GM19351 (cell line): Measurements from ENCODE around the gene RASA3.

Experiments
- ATAC-seq: cut with Tn5 transposase; IDR thresholded peaks from one replicate; pipeline ENCODE4 v1.9.1; 2021; ENCODE audit warnings: mild to moderate bottlenecking, moderate library complexity; ENCODE audit not compliant: unreplicated experiment

RASA3 gene

DNA sequence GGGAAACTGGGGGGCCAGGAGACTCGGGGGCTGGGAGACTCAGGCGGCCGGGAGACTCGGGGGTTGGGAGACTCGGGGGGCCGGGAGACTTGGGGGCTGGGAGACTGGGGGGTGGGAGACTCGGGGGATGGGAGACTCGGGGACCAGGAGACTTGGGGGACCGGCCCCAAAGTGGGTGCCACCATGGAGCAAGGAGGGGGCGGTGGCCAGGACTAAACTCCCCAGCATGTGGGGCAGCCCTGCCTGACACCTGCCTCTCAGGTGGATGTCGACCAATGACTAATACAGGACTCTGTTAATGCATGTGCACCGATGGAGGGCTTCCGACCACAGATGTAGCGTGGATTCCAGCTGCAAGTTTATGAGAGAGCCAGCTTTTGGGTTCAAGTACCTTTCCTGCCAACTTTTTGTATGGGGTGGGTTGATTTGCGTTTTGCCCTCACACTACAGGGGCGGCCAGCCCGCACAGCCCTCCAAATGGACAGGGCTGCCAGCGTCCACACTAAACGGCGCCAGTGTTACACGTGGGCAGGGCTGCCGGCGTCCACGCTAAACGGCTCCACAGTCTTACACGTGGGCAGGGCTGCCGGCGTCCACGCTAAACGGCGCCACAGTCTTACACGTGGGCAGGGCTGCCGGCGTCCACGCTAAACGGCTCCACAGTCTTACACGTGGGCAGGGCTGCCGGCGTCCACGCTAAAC, 62.2 kb downstream of the RASA3 start:
- no peak for ATAC-seq

- ATAC-seq, result no peak
Measured at GRCh38 chr13:114069376-114070097, 62.9 kb downstream of the RASA3 start.

DNA sequence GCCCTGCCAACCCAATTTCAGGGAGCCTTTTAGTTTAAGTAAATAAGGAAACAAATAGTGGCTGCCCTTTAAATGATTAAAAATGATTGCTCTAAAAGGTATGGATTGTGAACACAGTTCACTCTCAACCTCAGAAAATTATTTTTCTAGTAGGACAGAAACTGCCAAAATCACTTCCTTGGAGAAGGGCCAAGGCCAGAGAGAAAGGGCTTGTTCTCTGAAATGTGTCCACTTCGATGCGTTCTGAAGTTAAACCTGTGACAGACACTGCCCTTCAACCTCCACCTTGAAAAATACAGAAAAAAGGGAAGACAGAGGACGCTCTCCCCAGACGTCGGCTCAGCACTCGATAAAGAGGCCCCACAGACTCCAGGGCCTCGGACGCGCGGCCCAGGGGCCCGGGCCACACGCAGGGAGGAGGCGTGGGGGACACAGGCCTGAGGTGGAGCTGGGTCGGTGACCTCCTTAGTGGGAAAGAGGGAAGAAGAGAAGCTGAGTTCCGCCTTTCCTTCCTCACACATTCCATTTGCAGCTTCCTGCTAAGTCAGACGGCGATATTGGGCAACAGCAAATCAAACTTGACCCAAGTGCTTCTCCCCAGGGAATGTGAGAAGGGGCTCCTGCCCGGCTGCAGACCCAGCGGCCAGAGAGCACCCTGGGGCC, 63.6 kb downstream of the RASA3 start:
- ATAC-seq, result no peak

DNA sequence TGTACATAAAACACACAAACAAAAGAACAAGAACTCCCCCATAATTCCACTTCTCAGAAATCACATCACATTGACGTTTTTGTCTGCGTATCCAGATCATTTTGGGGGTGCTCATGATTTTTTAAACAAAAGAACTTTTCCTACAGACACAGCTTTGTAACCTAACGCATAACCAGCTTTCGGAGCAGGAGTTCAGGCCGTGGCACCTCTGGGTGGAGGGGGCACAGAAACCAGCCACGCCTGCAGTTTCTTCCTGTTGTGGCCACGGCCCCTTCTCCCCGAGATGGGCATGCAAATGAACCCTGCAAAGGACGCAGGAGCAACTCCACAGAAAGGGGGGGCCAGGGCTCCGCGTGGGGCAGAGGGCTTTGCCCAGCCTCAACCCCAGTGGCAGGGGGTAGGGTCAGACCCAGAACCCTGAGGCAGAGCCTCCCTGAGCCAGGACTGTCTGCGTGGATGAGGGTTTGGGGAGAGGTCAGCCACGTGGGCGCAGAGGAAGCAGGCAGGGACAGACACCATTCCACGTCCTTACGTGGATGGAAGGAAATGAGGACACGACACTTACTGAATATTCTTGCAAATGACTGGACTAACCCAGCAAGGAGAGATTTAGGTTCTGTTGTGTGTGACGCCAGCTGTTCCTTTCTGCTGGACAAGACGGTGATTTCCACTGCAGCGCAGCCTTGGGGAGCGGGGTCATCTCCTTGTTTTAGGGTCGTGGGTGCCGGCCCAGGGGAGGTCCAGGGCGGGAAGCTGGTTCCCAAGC, 64.4 kb downstream of the RASA3 start:
- peak; percentile 20 for ATAC-seq

DNA sequence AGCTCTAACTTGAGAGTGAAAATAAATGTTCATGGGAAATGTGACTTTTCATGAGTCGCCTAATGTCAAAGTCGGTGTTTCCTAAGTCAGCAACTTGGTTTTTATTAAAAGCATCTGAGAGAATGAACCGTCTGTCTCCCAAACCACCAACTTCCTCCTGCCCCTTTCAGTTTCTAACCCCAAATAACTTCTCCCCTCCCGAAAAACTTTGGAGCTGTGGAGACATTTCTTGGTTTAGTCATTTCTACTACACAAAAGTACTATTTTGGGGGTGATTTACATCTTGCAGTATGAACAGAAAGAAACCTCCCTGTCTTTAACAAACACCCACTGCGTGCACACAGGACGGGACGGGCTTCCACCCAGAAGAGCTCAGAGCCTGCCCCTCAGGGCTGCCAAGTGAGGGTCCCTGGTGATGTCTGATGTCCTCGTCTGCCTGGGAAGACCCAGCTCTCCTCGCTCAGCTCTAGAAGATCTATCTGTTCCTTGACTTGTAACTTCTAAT, 65.0 kb downstream of the RASA3 start:
- peak; percentile 55 for ATAC-seq

DNA sequence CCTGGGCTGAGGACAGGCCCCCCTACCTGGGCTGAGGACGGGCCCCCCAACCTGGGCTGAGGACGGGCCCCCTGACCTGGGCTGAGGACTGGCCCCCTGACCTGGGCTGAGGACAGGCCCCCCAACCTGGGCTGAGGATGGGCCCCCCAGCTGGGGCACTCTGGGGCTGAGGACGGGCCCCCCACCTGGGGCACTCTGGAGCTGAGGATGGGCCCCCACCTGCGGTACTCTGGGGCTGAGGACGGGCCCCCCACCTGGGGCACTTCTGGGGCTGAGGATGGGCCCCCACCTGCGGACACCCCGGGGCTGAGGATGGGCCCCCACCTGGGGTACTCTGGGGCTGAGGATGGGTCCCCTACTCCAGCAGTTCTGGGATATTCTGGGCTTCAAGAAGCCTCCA, 65.5 kb downstream of the RASA3 start:
- no peak for ATAC-seq

GRCh38 chr13:114065926-114066774, 66.3 kb downstream of the RASA3 start:
- ATAC-seq, result peak; percentile 25

DNA sequence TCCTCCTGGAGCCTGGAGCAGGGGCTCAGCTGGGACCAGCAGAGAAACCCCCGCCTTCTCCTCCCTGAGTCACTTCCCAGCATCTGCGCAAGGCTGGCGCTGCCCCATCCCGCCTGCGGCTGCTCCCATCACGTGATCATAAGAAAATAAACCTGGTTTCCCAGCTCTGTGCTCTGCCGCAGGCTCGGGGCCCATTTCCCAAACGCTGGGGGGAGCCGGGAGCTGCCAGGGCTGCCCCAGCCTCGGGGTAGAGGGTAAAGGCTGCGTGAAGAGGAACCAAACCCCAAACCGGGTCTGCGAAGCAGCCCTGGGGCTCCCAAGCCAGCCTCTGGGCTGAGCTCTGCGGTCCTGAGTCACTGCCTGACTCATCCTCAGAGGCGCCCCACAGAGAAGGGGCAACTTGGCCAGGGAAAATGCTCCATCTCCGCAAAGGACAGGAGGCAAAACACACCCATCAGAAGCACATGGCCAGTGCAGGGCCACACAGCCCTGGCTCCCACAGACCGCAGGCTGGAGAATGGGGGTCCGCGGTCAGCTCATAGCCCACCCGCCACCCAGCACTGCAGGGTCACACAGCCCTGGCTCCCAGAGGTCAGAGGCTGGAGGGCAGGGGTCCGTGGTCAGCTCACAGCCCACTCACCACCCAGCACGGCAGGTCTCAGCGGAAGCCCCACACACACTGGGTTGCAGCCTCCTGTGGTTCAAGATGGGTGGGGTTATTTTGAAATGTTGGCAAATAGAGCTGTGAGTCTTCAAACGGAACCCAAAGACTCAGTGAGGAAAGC, 67.1 kb downstream of the RASA3 start:
- peak; percentile 34 for ATAC-seq

GRCh38 chr13:114064450-114065140, 67.8 kb downstream of the RASA3 start:
- no peak for ATAC-seq

DNA sequence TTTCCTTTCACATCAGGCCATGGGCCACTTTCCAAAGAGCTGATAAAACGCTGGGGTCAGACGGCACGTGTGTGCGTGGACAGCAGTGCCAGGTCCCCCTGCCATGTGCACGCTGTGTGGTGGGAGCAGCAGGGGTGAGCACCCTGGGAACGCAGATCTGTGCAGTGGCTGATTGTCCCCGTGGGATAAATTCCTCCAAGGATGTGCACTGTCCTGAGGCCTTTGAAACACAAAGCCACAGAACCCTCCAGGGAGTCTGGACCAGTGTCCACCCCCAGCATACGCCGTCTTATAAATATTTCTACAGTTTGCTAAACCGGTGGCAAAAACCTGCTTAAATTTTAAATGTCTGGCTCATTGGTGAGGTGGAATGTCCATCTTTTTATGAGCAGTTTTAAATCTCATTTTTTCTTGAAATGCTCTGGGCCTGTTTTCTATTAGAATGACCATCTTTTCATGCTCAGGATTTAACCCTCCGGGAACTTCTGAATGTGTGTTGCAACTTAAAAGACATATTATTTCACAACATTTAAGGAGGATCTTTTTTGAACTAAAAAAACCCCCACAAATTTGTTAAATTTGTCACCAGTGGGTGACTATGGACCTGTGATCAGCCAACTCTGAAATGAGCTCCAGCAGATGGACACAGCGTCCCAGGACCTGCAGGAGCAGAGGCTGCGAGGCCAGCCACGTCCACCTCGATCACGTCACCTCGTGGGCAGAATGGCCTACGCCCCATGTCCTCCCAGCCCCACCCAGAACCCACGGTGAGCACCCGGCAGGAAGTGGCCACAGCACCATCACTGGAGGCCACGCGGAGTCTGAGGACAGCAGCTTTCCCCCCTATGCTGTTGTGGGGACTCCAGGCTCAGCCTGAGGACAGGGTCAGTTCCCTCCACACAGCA, 68.6 kb downstream of the RASA3 start:
- no peak for ATAC-seq

GRCh38 chr13:114062754-114063153, 69.7 kb downstream of the RASA3 start:
- no peak for ATAC-seq

GRCh38 chr13:114062341-114062740, 70.1 kb downstream of the RASA3 start:
- no peak for ATAC-seq

DNA sequence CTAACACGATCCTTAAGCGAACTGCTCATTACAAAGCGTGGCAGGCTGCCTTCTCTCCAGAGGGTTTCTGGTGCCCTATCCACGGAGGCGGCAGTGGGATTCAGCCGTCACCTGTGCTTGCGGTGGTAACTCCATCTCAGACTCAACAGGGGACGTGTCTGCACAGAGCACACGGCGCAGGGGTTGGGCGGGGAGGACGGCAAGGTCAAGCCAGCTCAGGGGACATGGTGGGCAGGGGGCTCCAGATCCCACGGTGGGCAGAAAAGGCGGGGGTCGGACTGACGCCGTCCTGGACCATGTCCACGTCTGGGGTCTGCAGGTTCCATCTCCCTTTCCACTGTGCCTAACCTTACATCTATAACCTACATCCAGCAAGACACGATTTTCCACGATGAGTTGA, 70.7 kb downstream of the RASA3 start:
- no peak for ATAC-seq

- no peak for ATAC-seq
Measured at GRCh38 chr13:114061047-114061446, 71.4 kb downstream of the RASA3 start.

DNA sequence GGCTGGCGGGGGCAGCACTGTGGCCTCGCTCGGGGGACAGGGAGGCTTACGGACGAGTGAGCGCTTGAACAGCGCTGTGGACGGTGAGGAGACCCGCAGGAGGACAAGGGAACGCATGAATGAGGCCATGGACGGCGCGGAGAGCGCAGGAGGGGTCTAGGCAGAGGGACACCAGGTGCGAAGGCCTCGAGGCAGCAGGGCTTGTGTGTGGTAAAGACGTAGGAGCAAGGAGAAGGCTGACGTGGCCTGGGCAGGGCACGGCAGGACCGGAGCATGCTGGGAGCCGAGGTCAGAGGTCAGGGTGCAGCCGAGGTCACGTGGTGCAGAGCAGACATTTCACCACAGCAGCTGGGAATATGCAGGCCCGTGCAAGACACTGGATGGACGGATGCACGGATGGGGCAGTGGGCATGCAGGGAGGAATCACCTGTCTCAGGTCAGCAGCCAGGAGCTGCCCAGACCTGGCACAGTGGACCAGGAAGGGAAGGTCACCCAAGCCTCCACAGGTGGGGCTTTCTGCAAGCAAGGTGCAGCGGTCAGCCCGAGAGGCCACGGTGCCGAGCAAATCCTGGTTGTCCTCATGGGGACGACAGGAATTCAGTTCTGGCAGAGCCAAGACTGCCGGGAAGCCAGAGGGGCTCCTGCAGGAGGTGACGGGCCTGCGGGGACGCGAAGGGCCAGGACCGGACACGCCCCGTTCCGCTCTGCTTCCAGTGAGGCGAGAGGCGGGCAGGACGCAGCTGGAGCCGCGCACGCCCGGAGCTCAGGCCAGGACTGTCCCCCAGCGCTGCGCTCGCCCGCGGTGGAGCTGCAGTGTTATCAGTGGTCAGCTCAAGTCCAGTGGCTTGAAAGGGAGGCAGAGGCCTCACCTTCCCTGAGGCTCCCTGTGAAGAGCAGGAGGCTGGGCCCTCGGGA, 72.2 kb downstream of the RASA3 start:
- no peak for ATAC-seq

- no peak for ATAC-seq
Measured at GRCh38 chr13:114059428-114059827, 73.0 kb downstream of the RASA3 start.
